K562 (cell line): ENCODE data around the gene COLEC12. TPM values are rescaled to one million over a fixed set of nuclear protein-coding genes. Genes with fewer than 3 reads are reported as not detected.
A peak's percentile ranks its signal among the peaks of the same experiment; 100 is the strongest.

Experiments
- ATAC-seq: fragments of 200-7000 bp; cut with Tn5 transposase; 3 replicates; pipeline ENCODE4 v1.9.1; 2020; ENCODE audit warnings: moderate library complexity
- BruUV-seq: library from RNA; stranded (reverse); fragments of 400-500 nt; replicated peaks from 2 replicates; lab custom pipeline; 2021; lab: Mats Ljungman, UMichigan
- CTCF ChIA-PET: fragments of 300-600 bp; formaldehyde crosslinking; extraction: SDS; loops from one replicate; lab custom pipeline; 2021; ENCODE audit warnings: low intra/inter-chr PET ratio; lab: Yijun Ruan, JAX
- POLR2A ChIA-PET: fragments of 300-600, 350-650 bp; sonication (Branson Sonifier 250); formaldehyde crosslinking; extraction: SDS; loops from one replicate; lab custom pipeline; 2021; ENCODE audit warnings: antibody characterized with exemption, inconsistent platforms; lab: Yijun Ruan, JAX
- DNase-seq, 4 experiments: peaks; one replicate each; pipeline versions ENCODE4 v3.0.0 to v3.0.0-alpha.2; 2011 to 2018; ENCODE audit warnings: low spot score in 3 of 4, mixed read lengths in 3 of 4; ENCODE audit errors: extremely low read depth in 1 of 4
- FAIRE-seq: peaks from 2 replicates; lab custom pipeline; 2011; peaks lifted over from hg19 to GRCh38; lab: Jason Lieb, UNC
- H2AFZ ChIP-seq: 2 replicates; pipeline ENCODE4 v1.6.0; 2011; ENCODE audit warnings: low read depth, low read length, control low read depth, inconsistent platforms
- H3K27ac ChIP-seq: fragments of 200-600 bp; 3 replicates; pipeline ENCODE4 v1.8.0; 2011; ENCODE audit warnings: low read depth, mild to moderate bottlenecking, control low read depth, inconsistent platforms, low read length, moderate library complexity, mixed read lengths; ENCODE audit errors: extremely low read depth
- H3K27me3 ChIP-seq, 2 experiments: fragments of 300-600 bp in 1 of 2; 2 replicates in 1 of 2; 3 replicates in 1 of 2; pipeline versions ENCODE4 v1.6.0 to v1.8.0; 2011; ENCODE audit warnings: inconsistent platforms in 2 of 2, low read length in 2 of 2, mild to moderate bottlenecking in 1 of 2, mixed read lengths in 1 of 2, moderate library complexity in 1 of 2; ENCODE audit not compliant: control insufficient read depth in 2 of 2, insufficient read depth in 2 of 2
- H3K36me3 ChIP-seq: fragments of 300-600 bp; 3 replicates; pipeline ENCODE4 v1.8.0; 2011; ENCODE audit warnings: mild to moderate bottlenecking, low read length, inconsistent platforms; ENCODE audit not compliant: control insufficient read depth, insufficient read depth
- H3K4me1 ChIP-seq, 2 experiments: fragments of 200-600 bp in 1 of 2; replicated peaks in 1 of 2; 2 replicates in 1 of 2; 3 replicates in 1 of 2; pipeline versions ENCODE4 v1.5.1 to v1.8.0; 2011; ENCODE audit warnings: inconsistent platforms in 2 of 2, low read length in 2 of 2, mild to moderate bottlenecking in 1 of 2, mixed read lengths in 1 of 2, moderate library complexity in 1 of 2; ENCODE audit not compliant: control insufficient read depth in 2 of 2, insufficient read depth in 2 of 2
- H3K4me2 ChIP-seq: 2 replicates; pipeline ENCODE4 v1.6.1; 2011; ENCODE audit warnings: low read length, control low read depth, inconsistent platforms, mixed read lengths; ENCODE audit not compliant: insufficient read depth
- H3K4me3 ChIP-seq: fragments of 200-600 bp; sonication (generic), shearing (Covaris generic); 2 replicates; pipeline ENCODE4 v1.5.1; 2016; ENCODE audit warnings: control low read depth, inconsistent platforms
- H3K79me2 ChIP-seq: fragments of 200-600 bp; 3 replicates; pipeline ENCODE4 v1.8.0; 2011; ENCODE audit warnings: low read length, inconsistent platforms; ENCODE audit not compliant: control insufficient read depth, insufficient read depth
- H3K9ac ChIP-seq, 2 experiments: 2 replicates each; pipeline versions ENCODE4 v1.6.0 to v1.6.1; 2011; ENCODE audit warnings: low read depth in 2 of 2, low read length in 2 of 2, control low read depth in 1 of 2, inconsistent platforms in 1 of 2, mild to moderate bottlenecking in 1 of 2, mixed read lengths in 1 of 2; ENCODE audit not compliant: insufficient read depth in 1 of 2
- H3K9me1 ChIP-seq: one replicate; pipeline ENCODE4 v1.6.0; 2011; ENCODE audit warnings: inconsistent platforms, mild to moderate bottlenecking, low read length, moderate library complexity; ENCODE audit not compliant: control insufficient read depth, insufficient read depth
- H3K9me3 ChIP-seq: replicated peaks from 2 replicates; pipeline ENCODE4 v1.5.1; 2011; ENCODE audit warnings: low read depth, low read length, inconsistent platforms; ENCODE audit not compliant: control insufficient read depth, insufficient read depth
- H4K20me1 ChIP-seq: replicated peaks from 2 replicates; pipeline ENCODE4 v1.6.1; 2011; ENCODE audit warnings: low read length, inconsistent platforms, mixed read lengths; ENCODE audit not compliant: control insufficient read depth, insufficient read depth
- HNRNPH1 ChIP-seq: fragments of 200-400 bp; formaldehyde crosslinking; optimal IDR thresholded peaks from 2 replicates; pipeline ENCODE3; 2017; ENCODE audit warnings: low read depth, mild to moderate bottlenecking, low read length, moderate library complexity
- RAD21 ChIP-seq, 2 experiments: fragments of 250-450 bp in 1 of 2; fragments of 450-650 bp in 1 of 2; sonication (Bioruptor Pico) in 1 of 2; formaldehyde crosslinking in 1 of 2; IDR thresholded peaks in 1 of 2; conservative IDR thresholded peaks in 1 of 2; 2 replicates each; pipeline versions ENCODE4 v1.4.0 to v1.8.0; 2020 to 2022; ENCODE audit warnings: mild to moderate bottlenecking in 2 of 2, moderate library complexity in 1 of 2
- in situ Hi-C: fragments of 300-500 bp; cut with MboI; formaldehyde crosslinking; loops from 4 replicates; pipeline ENCODE4 v1.15.0; 2018; ENCODE audit warnings: inconsistent platforms, mixed read lengths
- intact Hi-C: fragments of 100-400 bp; cut with micrococcal nuclease; formaldehyde crosslinking; loops from 2 replicates; pipeline ENCODE4 v1.14.2; 2022
- polyA plus RNA-seq, 8 experiments: library from polyadenylated mRNA; depleted of rRNA in 4 of 8; stranded (reverse) in 5 of 8; unstranded in 3 of 8; fragments of >200 nt; fragmentation: Nextera tagmentation in 2 of 8; fragmentation: Illumina TruSeq in 1 of 8; extraction: Ambion mirVana in 2 of 8; extraction: Trizol in 1 of 8; gene quantifications; 2 replicates each; pipeline versions ENCODE4 v1.2.1 to v1.2.3, GENCODE V29; 2011 to 2014; ENCODE audit warnings: inconsistent platforms in 1 of 8, missing spikeins in 1 of 8
- total RNA-seq, 7 experiments: library from RNA; depleted of rRNA in 6 of 7; stranded (reverse); fragments of >200 nt in 6 of 7; fragmentation: Illumina TruSeq in 2 of 7; extraction: Trizol in 2 of 7; gene quantifications; 2 replicates each; pipeline versions ENCODE4 v1.2.1 to v1.2.3, GENCODE V29; 2011 to 2021; ENCODE audit warnings: low replicate concordance in 1 of 7
- TF ChIP-seq, protein P1 (sequence below): sonication (generic); formaldehyde crosslinking; IDR thresholded peaks from 2 replicates; pipeline ENCODE4 v1.8.1; 2023; ENCODE audit warnings: missing genetic modification reagents, mild to moderate bottlenecking, borderline replicate concordance

The COLEC12 gene
- total and polyA plus RNA-seq, 9 of the 15 experiments (the other 6 are each of a cell fraction or from before 2014, with no cell fraction given), result 0.04 TPM; not detected in 8

DNA sequence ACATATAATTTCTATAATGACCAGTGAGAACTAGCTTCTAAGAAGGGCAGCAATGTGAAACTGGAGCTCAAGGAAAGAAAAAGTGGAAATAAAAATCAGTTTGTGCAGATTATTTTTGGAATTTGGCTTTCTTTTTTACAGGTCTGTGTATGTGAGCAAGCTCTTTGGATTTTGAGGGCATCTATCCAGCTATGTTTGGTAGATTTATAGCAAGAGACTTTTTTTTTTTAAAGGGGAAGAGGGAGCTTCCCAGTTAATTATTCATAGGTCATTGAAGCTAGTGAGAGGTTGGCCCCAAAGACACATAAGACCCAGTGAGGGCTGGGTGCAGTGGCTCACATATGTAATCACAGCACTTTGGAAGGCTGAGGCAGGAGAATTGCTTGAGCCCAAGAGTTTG is 24.0 kb upstream of the COLEC12 start:
- BruUV-seq, result no TSS peak
- no peak for DNase-seq
- no peak overlapping the region for H3K4me2 ChIP-seq

More for the DNA sequence above, 24.0 kb upstream of the COLEC12 start:
- Histone ChIP-seq H3K79me2 (no peaks in the 10 kb centered on the region), H3K36me3 (no peaks in the 10 kb centered on the region), H3K4me3 (no peak overlapping the region), H3K27me3 (peaks cover 5 to 7% of the 10 kb centered on the region in 2 experiments; a peak in 3 of 5 replicates), H3K4me1 (peaks cover 0 to 4% of the 10 kb centered on the region in 2 experiments; a peak in 3 of 5 replicates), H3K9me3 (no peaks in the 10 kb centered on the region), H3K27ac (no peak overlapping the region), H3K9ac (no peak overlapping the region), H2AFZ (no peak overlapping the region), H4K20me1 (no peaks in the 10 kb centered on the region), H3K9me1 (no peaks in the 10 kb centered on the region)
- TF ChIP-seq, protein P1, sequence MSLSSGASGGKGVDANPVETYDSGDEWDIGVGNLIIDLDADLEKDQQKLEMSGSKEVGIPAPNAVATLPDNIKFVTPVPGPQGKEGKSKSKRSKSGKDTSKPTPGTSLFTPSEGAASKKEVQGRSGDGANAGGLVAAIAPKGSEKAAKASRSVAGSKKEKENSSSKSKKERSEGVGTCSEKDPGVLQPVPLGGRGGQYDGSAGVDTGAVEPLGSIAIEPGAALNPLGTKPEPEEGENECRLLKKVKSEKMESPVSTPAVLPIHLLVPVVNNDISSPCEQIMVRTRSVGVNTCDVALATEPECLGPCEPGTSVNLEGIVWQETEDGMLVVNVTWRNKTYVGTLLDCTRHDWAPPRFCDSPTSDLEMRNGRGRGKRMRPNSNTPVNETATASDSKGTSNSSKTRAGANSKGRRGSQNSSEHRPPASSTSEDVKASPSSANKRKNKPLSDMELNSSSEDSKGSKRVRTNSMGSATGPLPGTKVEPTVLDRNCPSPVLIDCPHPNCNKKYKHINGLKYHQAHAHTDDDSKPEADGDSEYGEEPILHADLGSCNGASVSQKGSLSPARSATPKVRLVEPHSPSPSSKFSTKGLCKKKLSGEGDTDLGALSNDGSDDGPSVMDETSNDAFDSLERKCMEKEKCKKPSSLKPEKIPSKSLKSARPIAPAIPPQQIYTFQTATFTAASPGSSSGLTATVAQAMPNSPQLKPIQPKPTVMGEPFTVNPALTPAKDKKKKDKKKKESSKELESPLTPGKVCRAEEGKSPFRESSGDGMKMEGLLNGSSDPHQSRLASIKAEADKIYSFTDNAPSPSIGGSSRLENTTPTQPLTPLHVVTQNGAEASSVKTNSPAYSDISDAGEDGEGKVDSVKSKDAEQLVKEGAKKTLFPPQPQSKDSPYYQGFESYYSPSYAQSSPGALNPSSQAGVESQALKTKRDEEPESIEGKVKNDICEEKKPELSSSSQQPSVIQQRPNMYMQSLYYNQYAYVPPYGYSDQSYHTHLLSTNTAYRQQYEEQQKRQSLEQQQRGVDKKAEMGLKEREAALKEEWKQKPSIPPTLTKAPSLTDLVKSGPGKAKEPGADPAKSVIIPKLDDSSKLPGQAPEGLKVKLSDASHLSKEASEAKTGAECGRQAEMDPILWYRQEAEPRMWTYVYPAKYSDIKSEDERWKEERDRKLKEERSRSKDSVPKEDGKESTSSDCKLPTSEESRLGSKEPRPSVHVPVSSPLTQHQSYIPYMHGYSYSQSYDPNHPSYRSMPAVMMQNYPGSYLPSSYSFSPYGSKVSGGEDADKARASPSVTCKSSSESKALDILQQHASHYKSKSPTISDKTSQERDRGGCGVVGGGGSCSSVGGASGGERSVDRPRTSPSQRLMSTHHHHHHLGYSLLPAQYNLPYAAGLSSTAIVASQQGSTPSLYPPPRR, result no peak
- TF ChIP-seq HNRNPH1 (no peak), RAD21 (CRISPR knock-in tag; conservative IDR thresholded peaks at IDR 0.05 in 1 of 2, IDR thresholded peaks at IDR 0.05 in 1 of 2) (0 out of 4 replicates have a peak, but pooled peaks of 1 of the 2 experiments have one; percentile 0)
- ChIA-PET CTCF (no interaction called here), POLR2A (interaction anchor here (0.7 to 2.0 kb wide), 3 partner anchors 9 to 47 kb away, joined by 4 to 9 read pairs (median 5); no protein-coding TSS in a partner anchor)
- intact Hi-C loops (loop anchor here (2.0 kb wide), 1 partner anchor 92 kb away; no protein-coding TSS in a partner anchor), in situ Hi-C loops (no loop called here)
- ATAC-seq (no peak), FAIRE-seq (no peak)
